Neural cell (in vitro differentiated cells): ENCODE measurements around the gene PLEKHA7. TPM values are rescaled to one million over a fixed set of nuclear protein-coding genes. Genes with fewer than 3 reads are reported as not detected.

ENCODE experiments used
- H2AFZ ChIP-seq: fragments of 200-600, 300-800 bp; sonication (generic), shearing (Covaris generic); 2 replicates; pipeline ENCODE4 v1.6.0; 2014; ENCODE audit warnings: low read depth, mild to moderate bottlenecking, antibody characterized with exemption, low read length, moderate library complexity
- H3F3A ChIP-seq: fragments of 200-600 bp; shearing (Covaris generic); 2 replicates; pipeline ENCODE4 v1.6.1; 2016; ENCODE audit warnings: mild to moderate bottlenecking, moderate library complexity, mixed read lengths, antibody characterized with exemption, low read length; ENCODE audit not compliant: insufficient read depth, poor library complexity, severe bottlenecking
- H3K27ac ChIP-seq: fragments of 200-600, 300-800 bp; sonication (generic), shearing (Covaris generic); 2 replicates; pipeline ENCODE4 v1.5.1; 2014; ENCODE audit warnings: mild to moderate bottlenecking, low read length, moderate library complexity
- H3K27me3 ChIP-seq: fragments of 300-800, 200-600 bp; sonication (generic), shearing (Covaris generic); 2 replicates; pipeline ENCODE4 v1.6.0; 2014; ENCODE audit warnings: mild to moderate bottlenecking, low read depth, low read length, moderate library complexity; ENCODE audit not compliant: insufficient read depth
- H3K36me3 ChIP-seq: fragments of 300-800, 200-600 bp; sonication (generic), shearing (Covaris generic); 2 replicates; pipeline ENCODE4 v1.5.1; 2014; ENCODE audit warnings: mild to moderate bottlenecking, antibody characterized with exemption, low read length, moderate library complexity; ENCODE audit not compliant: insufficient read depth
- H3K4me2 ChIP-seq: fragments of 300-800, 200-600 bp; sonication (generic), shearing (Covaris generic); 2 replicates; pipeline ENCODE4 v1.6.0; 2014; ENCODE audit warnings: mild to moderate bottlenecking, low read length
- H3K4me3 ChIP-seq: fragments of 300-800, 200-600 bp; sonication (generic), shearing (Covaris generic); 2 replicates; pipeline ENCODE4 v1.5.1; 2014; ENCODE audit warnings: mild to moderate bottlenecking, low read length, moderate library complexity
- H3K79me2 ChIP-seq: fragments of 200-600 bp; shearing (Covaris generic); replicated peaks from 2 replicates; pipeline ENCODE4 v1.6.0; 2014; ENCODE audit warnings: mild to moderate bottlenecking, low read length, moderate library complexity; ENCODE audit not compliant: insufficient read depth
- H3K9ac ChIP-seq: fragments of 300-800, 200-600 bp; sonication (generic), shearing (Covaris generic); 2 replicates; pipeline ENCODE4 v1.6.1; 2016; ENCODE audit warnings: mild to moderate bottlenecking, low read length, mixed read lengths
- H3K9me2 ChIP-seq: fragments of 200-600 bp; shearing (Covaris generic); 2 replicates; pipeline ENCODE4 v1.6.1; 2016; ENCODE audit warnings: mild to moderate bottlenecking, low read length, mixed read lengths; ENCODE audit not compliant: insufficient read depth
- H3K9me3 ChIP-seq: fragments of 200-600, 300-800 bp; sonication (generic), shearing (Covaris generic); 2 replicates; pipeline ENCODE4 v1.6.1; 2016; ENCODE audit warnings: mild to moderate bottlenecking, mixed run types, low read length, moderate library complexity, mixed read lengths
- H4K20me1 ChIP-seq: fragments of 200-600 bp; shearing (Covaris generic); 2 replicates; pipeline ENCODE4 v1.6.1; 2016; ENCODE audit warnings: mild to moderate bottlenecking, mixed run types; ENCODE audit not compliant: insufficient read depth
- CTCF ChIP-seq: fragments of 450-650 bp; IDR thresholded peaks from 2 replicates; pipeline ENCODE4 v1.5.1; 2014; ENCODE audit warnings: antibody characterized with exemption, mild to moderate bottlenecking, moderate library complexity; ENCODE audit not compliant: poor library complexity, severe bottlenecking
- EP300 ChIP-seq: fragments of 450-650 bp; conservative IDR thresholded peaks from 2 replicates; pipeline ENCODE4 v1.6.1; 2014; ENCODE audit warnings: antibody characterized with exemption, mild to moderate bottlenecking, moderate library complexity; ENCODE audit not compliant: poor library complexity, severe bottlenecking
- EZH2 ChIP-seq: fragments of 200-600, 300-800 bp; shearing (Covaris generic), sonication (generic); IDR thresholded peaks from 2 replicates; pipeline ENCODE4 v1.6.1; 2014; ENCODE audit warnings: antibody characterized with exemption, low read length, borderline replicate concordance, mild to moderate bottlenecking; ENCODE audit not compliant: insufficient read depth, poor library complexity, severe bottlenecking
- MXI1 ChIP-seq: fragments of 450-650 bp; conservative IDR thresholded peaks from 2 replicates; pipeline ENCODE4 v1.6.1; 2014; ENCODE audit warnings: antibody characterized with exemption, mild to moderate bottlenecking; ENCODE audit not compliant: poor library complexity, severe bottlenecking
- POLR2AphosphoS5 ChIP-seq: IDR thresholded peaks from 2 replicates; pipeline ENCODE4 v1.6.1; 2012
- RAD21 ChIP-seq: fragments of 450-650 bp; conservative IDR thresholded peaks from 2 replicates; pipeline ENCODE4 v1.6.1; 2014; ENCODE audit warnings: antibody characterized with exemption, mild to moderate bottlenecking, moderate library complexity
- REST ChIP-seq: IDR thresholded peaks from 2 replicates; pipeline ENCODE4 v1.6.1; 2012; ENCODE audit warnings: borderline replicate concordance
- SMC3 ChIP-seq: fragments of 450-650 bp; conservative IDR thresholded peaks from 2 replicates; pipeline ENCODE4 v1.6.1; 2014; ENCODE audit warnings: antibody characterized with exemption, mild to moderate bottlenecking, moderate library complexity; ENCODE audit not compliant: poor library complexity
- TAF1 ChIP-seq: IDR thresholded peaks from 2 replicates; pipeline ENCODE4 v1.6.1; 2012; ENCODE audit warnings: low read depth
- polyA plus RNA-seq: library from polyadenylated mRNA; depleted of rRNA; stranded (reverse); fragments of >200 nt; gene quantifications from 2 replicates; pipeline ENCODE4 v1.2.3, GENCODE V29; 2014

The PLEKHA7 gene
- polyA plus RNA-seq, 1 donor from 2014 or later, result 45.7 TPM

DNA sequence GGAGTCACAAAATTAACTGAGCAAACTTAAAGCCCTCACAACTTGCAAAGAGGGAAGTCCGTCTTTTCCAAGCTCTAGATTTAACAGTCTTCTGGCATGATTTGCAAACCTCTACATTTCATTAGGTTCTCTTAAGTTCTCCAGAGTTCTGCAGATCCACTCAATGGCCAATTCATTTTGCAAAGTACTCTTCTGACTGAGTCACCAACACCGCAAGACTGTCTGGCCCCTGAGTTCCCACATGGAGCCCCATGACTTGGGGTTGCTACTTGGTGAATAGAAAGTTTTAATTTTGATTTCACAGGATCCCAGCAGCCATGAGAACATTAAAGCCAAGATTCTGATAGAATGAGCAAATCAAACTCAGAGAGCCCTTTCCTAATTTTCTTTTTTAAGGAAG is 134.5 kb downstream of the PLEKHA7 start:
- no peaks in the 10 kb centered on the region for H3F3A ChIP-seq
- H3K27ac ChIP-seq, result no peak overlapping the region
- H2AFZ ChIP-seq, result no peak overlapping the region
- no peaks in the 10 kb centered on the region for H3K36me3 ChIP-seq
- TF ChIP-seq MXI1 (no peak), RAD21 (no peak), EZH2 (no peak), SMC3 (no peak), TAF1 (no peak), REST (no peak), EP300 (no peak), CTCF (no peak), POLR2AphosphoS5 (no peak)
- H3K79me2 ChIP-seq, result peaks cover 3% of the 10 kb centered on the region
- no peaks in the 10 kb centered on the region for H3K9me3 ChIP-seq
- no peaks in the 10 kb centered on the region for H4K20me1 ChIP-seq
- no peak overlapping the region for H3K4me3 ChIP-seq
- H3K9me2 ChIP-seq, result no peaks in the 10 kb centered on the region
- H3K27me3 ChIP-seq, result no peaks in the 10 kb centered on the region
- no peak overlapping the region for H3K9ac ChIP-seq
- no peak overlapping the region for H3K4me2 ChIP-seq

GRCh38 chr11:16876837-16877236 is 137.4 kb downstream of the PLEKHA7 start:
- no peaks in the 10 kb centered on the region for H3K9me3 ChIP-seq
- H3F3A ChIP-seq, result no peaks in the 10 kb centered on the region

More at GRCh38 chr11:16876837-16877236, 137.4 kb downstream of the PLEKHA7 start:
- Histone ChIP-seq H3K4me3 (no peak overlapping the region), H3K9ac (no peak overlapping the region), H2AFZ (no peak overlapping the region), H3K27ac (peak overlapping the region; percentile 51), H3K9me2 (no peaks in the 10 kb centered on the region), H3K4me2 (no peak overlapping the region), H3K27me3 (no peaks in the 10 kb centered on the region), H4K20me1 (no peaks in the 10 kb centered on the region), H3K36me3 (no peaks in the 10 kb centered on the region), H3K79me2 (peaks cover 3% of the 10 kb centered on the region)
- no peak for TF ChIP-seq MXI1
- TF ChIP-seq TAF1, result no peak
- no peak for TF ChIP-seq EP300
- TF ChIP-seq EZH2, result no peak
- TF ChIP-seq REST, result no peak
- TF ChIP-seq RAD21, result no peak
- no peak for TF ChIP-seq CTCF
- TF ChIP-seq SMC3, result no peak
- no peak for TF ChIP-seq POLR2AphosphoS5
